Tibial nerve (tissue), 3 donors: Measurements from ENCODE around the gene SNAPC5.

Experiments
- POLR2A ChIP-seq, 2 donors: fragments of 450-650 bp; IDR thresholded peaks; one replicate each; pipeline ENCODE4 v1.6.1; 2017; ENCODE audit warnings: antibody characterized with exemption in 2 of 2, mild to moderate bottlenecking in 2 of 2, moderate library complexity in 2 of 2
- TF ChIP-seq, protein P1 (sequence below), 5 experiments: fragments of 200-600 bp in 3 of 5; fragments of 450-650 bp in 2 of 5; sonication (generic) in 3 of 5; IDR thresholded peaks; one replicate each; pipeline ENCODE4 v1.5.1; 2016 to 2019; ENCODE audit warnings: antibody characterized with exemption in 5 of 5, mild to moderate bottlenecking in 3 of 5, moderate library complexity in 2 of 5

DNA sequence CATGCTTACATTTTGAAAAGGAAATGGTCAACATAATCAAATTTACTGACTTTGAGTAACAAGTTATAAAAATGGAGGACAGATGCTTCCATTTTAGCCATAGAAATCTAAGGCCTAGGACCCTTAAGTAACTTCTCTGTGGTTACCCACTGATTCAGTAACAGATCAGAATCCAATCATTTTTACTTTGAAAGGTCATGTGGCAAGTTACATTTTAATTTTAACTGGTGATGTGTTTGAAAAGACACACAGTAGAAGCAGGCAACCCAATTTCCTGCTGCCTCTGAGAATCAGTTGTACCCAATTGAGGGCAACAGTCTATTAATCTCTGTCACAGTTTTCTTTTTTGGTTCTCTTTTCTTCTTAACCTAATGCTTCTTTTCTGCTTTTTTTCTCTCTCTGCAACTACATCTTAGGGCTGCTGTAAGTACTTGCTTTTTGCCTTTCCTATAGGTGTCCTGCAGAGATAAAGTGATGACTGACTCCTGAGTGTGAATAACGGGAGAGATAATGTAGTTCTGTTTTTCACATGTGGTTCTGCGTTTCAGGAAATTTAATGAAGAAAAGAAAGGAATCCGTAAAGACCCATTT, 10.8 kb upstream of the SNAPC5 start:
- TF ChIP-seq, protein P1, sequence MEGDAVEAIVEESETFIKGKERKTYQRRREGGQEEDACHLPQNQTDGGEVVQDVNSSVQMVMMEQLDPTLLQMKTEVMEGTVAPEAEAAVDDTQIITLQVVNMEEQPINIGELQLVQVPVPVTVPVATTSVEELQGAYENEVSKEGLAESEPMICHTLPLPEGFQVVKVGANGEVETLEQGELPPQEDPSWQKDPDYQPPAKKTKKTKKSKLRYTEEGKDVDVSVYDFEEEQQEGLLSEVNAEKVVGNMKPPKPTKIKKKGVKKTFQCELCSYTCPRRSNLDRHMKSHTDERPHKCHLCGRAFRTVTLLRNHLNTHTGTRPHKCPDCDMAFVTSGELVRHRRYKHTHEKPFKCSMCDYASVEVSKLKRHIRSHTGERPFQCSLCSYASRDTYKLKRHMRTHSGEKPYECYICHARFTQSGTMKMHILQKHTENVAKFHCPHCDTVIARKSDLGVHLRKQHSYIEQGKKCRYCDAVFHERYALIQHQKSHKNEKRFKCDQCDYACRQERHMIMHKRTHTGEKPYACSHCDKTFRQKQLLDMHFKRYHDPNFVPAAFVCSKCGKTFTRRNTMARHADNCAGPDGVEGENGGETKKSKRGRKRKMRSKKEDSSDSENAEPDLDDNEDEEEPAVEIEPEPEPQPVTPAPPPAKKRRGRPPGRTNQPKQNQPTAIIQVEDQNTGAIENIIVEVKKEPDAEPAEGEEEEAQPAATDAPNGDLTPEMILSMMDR (IDR thresholded peaks at IDR 0.05): no peak
- TF ChIP-seq POLR2A (IDR thresholded peaks at IDR 0.05): no peak
